Heart left ventricle (tissue), 16 donors: ENCODE data around the gene TTC33. TPM values are rescaled to one million over a fixed set of nuclear protein-coding genes. Genes with fewer than 3 reads are reported as not detected.
A peak's percentile ranks its signal among the peaks of the same experiment; 100 is the strongest.

ENCODE experiments used
- ATAC-seq, 4 donors: fragments of 200-7000 bp; cut with Tn5 transposase; one replicate each; pipeline ENCODE4 v1.9.1; 2020 to 2022; ENCODE audit warnings: moderate library complexity in 4 of 4, mild to moderate bottlenecking in 3 of 4, moderate number of reproducible peaks in 1 of 4
- DNase-seq, 5 donors: peaks; one replicate each; pipeline ENCODE4 v3.0.0-alpha.2; 2020
- H3K27ac ChIP-seq, 12 donors: fragments of 200-600 bp; sonication (generic) in 4 of 12; one replicate each; pipeline versions ENCODE4 v1.5.0 to v1.8.0; 2016 to 2022; ENCODE audit warnings: mild to moderate bottlenecking in 2 of 12
- H3K27me3 ChIP-seq, 9 donors: fragments of 200-600 bp; sonication (generic) in 2 of 9; one replicate each; pipeline versions ENCODE4 v1.5.1 to v1.8.0; 2016 to 2022; ENCODE audit warnings: mild to moderate bottlenecking in 3 of 9
- H3K36me3 ChIP-seq, 9 donors: fragments of 200-600 bp; sonication (generic) in 2 of 9; one replicate each; pipeline versions ENCODE4 v1.5.0 to v1.8.0; 2018 to 2022; ENCODE audit warnings: mild to moderate bottlenecking in 2 of 9
- H3K4me1 ChIP-seq, 12 donors: fragments of 200-600 bp; sonication (generic) in 4 of 12; one replicate each; pipeline versions ENCODE4 v1.5.0 to v1.8.0; 2016 to 2022; ENCODE audit warnings: mild to moderate bottlenecking in 3 of 12
- H3K4me3 ChIP-seq, 12 donors: fragments of 200-600 bp; sonication (generic) in 4 of 12; one replicate each; pipeline versions ENCODE4 v1.5.0 to v1.8.0; 2017 to 2022; ENCODE audit warnings: mild to moderate bottlenecking in 9 of 12, moderate library complexity in 4 of 12
- H3K9me3 ChIP-seq, 12 donors: fragments of 200-600 bp; sonication (generic) in 4 of 12; one replicate each; pipeline versions ENCODE4 v1.5.0 to v1.8.0; 2016 to 2022; ENCODE audit warnings: mild to moderate bottlenecking in 1 of 12
- POLR2A ChIP-seq, 2 donors: fragments of 450-650 bp; IDR thresholded peaks; one replicate each; pipeline ENCODE4 v1.6.1; 2017; ENCODE audit warnings: antibody characterized with exemption in 2 of 2, mild to moderate bottlenecking in 2 of 2, moderate library complexity in 2 of 2
- WGBS, 4 donors: extraction: QIAGEN DNeasy Blood & Tissue Kit in 2 of 4; methylation state at CpG; one replicate each; pipeline versions ENCODE4 v1.1.5 to v1.1.7; 2013 to 2018; 5-methylcytosine and 5-hydroxymethylcytosine counted together
- intact Hi-C, 10 donors: fragments of 100-400 bp; cut with DNase I; formaldehyde crosslinking; loops; one replicate each; pipeline versions ENCODE4 v1.11.1 to v1.14.2; 2022
- polyA plus RNA-seq, 2 donors: library from polyadenylated mRNA; stranded (reverse); fragments of 200-250 nt; gene quantifications; one replicate each; pipeline ENCODE4 v1.2.3, GENCODE V29; 2013
- total RNA-seq, 9 donors: library from RNA; depleted of rRNA in 2 of 9; stranded (reverse); fragments of >200 nt in 2 of 9; fragmentation: NEBNext Ultra II Directional in 3 of 9; extraction: Animal tissue kit (Norgen Biotek cat#: 25700) in 3 of 9; gene quantifications; one replicate each; pipeline versions ENCODE4 v1.1.0 to v1.2.4, GENCODE V29; 2016 to 2023
- TF ChIP-seq, protein P1 (sequence below), 12 donors: fragments of 200-600 bp; sonication (generic) in 4 of 12; IDR thresholded peaks; one replicate each; pipeline versions ENCODE4 v1.5.0 to v1.8.0; 2018 to 2022; ENCODE audit warnings: antibody characterized with exemption in 12 of 12, mild to moderate bottlenecking in 5 of 12
- donor health status: ischemic (EF 13 %, LVEDD 7.1; RV severe dilation, severe dysfunction).
- donor health status: healthy with polysubstance abuse.
- donor health status: DM: no; HTN: yes; CAD: no.
- donor health status: DM: no; HTN: no; CAD: no.
- donor health status: ischemic (EF 25% LVEDD 6.9; RV normal size, moderate dysfunction).
- donor health status: ischemic (EF 25% LVEDD 5.7; RV mildly dilated, moderate dysfunction).
- donor health status: healthy.
- donor health status: DM: yes; HTN: yes; CAD: no.
- donor health status: ischemic (EF 35%, LVEDD 5.7; RV mildly dilated, moderate dysfunction).
- donor health status: nonischemic (EF 11% LVEDD 7.7; RV severe dilation, severe dysfunction).
- donor health status: DM: yes; HTN: yes; CAD: no.
- donor health status: PGD.
- donor health status: ischemic (EF 29% LVEDD 5.4; RV normal size, mild dysfunction).
- donor health status: nonischemic (EF 23%, LVEDD 6.1; RV moderate dilation, normal function).

The TTC33 gene
- total and polyA plus RNA-seq, 11 donors, result 5.6 to 20.0 (median 14.2) TPM

DNA sequence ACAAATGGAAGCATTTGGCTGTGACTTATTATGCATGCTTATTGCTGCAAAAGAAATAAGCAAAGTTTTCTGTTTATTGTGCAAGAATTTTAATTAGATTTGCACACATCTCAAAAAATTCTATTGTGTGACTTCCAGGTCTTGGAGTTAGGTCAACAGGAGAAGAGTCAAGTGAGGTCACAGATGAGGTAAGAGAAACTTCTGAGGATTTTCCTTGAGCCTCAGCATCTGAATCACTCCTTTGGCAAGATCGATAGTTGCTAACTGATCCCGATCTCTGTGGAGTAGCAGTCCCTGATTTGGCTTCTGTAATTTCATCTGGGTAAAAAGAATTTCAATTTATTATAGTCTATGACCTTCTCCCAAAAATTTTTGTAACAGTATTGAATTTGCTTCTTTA lies 6.9 kb upstream of the TTC33 start:
- 44 to 67% (median 61%) methylated on average over 2 of the region's 2 CpGs for WGBS, 4 donors
- peak overlapping the region in 2 of 12 donors; percentile 10 to 18 for H3K27ac ChIP-seq
- H3K9me3 ChIP-seq, result no peaks in the 10 kb centered on the region
- peaks cover 0 to 14% (median 0%) of the 10 kb centered on the region in 12 donors for H3K4me1 ChIP-seq
- DNase-seq (no peak), ATAC-seq (peak in 1 of 4 donors; percentile 37)
- intact Hi-C loops, result no loop called here
- no peak overlapping the region for H3K4me3 ChIP-seq
- TF ChIP-seq, protein P1, sequence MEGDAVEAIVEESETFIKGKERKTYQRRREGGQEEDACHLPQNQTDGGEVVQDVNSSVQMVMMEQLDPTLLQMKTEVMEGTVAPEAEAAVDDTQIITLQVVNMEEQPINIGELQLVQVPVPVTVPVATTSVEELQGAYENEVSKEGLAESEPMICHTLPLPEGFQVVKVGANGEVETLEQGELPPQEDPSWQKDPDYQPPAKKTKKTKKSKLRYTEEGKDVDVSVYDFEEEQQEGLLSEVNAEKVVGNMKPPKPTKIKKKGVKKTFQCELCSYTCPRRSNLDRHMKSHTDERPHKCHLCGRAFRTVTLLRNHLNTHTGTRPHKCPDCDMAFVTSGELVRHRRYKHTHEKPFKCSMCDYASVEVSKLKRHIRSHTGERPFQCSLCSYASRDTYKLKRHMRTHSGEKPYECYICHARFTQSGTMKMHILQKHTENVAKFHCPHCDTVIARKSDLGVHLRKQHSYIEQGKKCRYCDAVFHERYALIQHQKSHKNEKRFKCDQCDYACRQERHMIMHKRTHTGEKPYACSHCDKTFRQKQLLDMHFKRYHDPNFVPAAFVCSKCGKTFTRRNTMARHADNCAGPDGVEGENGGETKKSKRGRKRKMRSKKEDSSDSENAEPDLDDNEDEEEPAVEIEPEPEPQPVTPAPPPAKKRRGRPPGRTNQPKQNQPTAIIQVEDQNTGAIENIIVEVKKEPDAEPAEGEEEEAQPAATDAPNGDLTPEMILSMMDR (IDR thresholded peaks at IDR 0.05), result no peak
- TF ChIP-seq POLR2A (IDR thresholded peaks at IDR 0.05), result no peak
- no peaks in the 10 kb centered on the region for H3K27me3 ChIP-seq
- peaks cover 0 to 90% (median 68%) of the 10 kb centered on the region in 9 donors for H3K36me3 ChIP-seq

DNA sequence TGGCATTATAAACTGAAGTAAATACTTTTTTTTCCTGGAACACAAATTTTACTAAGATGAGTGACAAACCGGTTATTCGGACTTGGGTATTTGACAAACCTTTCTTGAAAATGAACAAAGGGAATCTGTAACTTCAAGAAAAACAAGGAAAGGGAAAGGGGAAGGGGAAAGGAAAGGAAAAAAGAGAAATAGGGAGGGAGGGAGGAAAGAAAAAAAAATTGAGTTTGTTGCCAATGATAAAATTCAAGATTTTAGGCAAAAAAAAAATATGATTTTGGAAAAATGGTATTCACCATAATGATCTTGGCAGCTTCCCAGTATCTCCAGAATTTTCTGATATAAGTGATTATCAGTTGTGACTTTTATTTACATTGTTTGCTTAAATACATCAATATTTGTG lies 1.6 kb upstream of the TTC33 start:
- 95 to 99% (median 97%) methylated on average over 2 of the region's 2 CpGs for WGBS, 4 donors
- Histone ChIP-seq H3K9me3 (no peaks in the 10 kb centered on the region), H3K27ac (no peak overlapping the region), H3K4me3 (no peak overlapping the region), H3K27me3 (no peaks in the 10 kb centered on the region), H3K4me1 (peaks cover 0 to 23% (median 11%) of the 10 kb centered on the region in 12 donors), H3K36me3 (peaks cover 0 to 41% (median 14%) of the 10 kb centered on the region in 9 donors)
- ATAC-seq, result no peak
- intact Hi-C loops, result loop anchor here in 6 of 10 donors (5.0 to 10.0 kb wide), 4 partner anchors 77 to 120 kb away; partner anchors contain the start of gene RPL37 (in 5 of the 6)
- DNase-seq, result no peak
- TF ChIP-seq, protein P1 (IDR thresholded peaks at IDR 0.05), result no peak
- no peak for TF ChIP-seq POLR2A (IDR thresholded peaks at IDR 0.05)

DNA sequence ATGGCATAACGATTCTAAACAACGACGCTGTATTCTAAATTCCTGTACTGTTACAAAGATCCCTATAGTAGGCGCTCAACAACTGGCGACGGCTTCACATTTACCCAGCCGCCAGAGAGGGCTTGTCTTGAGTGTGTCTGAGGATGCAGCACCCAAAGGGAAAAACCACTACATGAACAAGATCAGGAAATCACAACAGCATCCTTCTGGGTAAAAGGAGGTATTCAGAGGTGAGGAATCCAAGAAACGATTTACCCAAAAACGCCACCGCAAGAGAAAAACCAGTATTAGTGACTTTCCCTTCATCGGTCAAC lies 711 bp downstream of the TTC33 start:
- peak; percentile 74 to 91 (median 84) for ATAC-seq
- peak overlapping the region; percentile 49 to 95 (median 90) for H3K27ac ChIP-seq
- 0 to 1% (median 0%) methylated on average over 11 of the region's 11 CpGs for WGBS, 4 donors
- intact Hi-C loops, result loop anchor here in 9 of 10 donors (1.0 to 10.0 kb wide), 9 partner anchors 43 to 124 kb away; partner anchors contain the start of genes RPL37 (in 8 of the 9) and PRKAA1 (in 1 of the 9)
- H3K4me1 ChIP-seq, result peaks cover 0 to 19% (median 11%) of the 10 kb centered on the region in 12 donors
- H3K9me3 ChIP-seq, result peaks cover 0 to 6% (median 0%) of the 10 kb centered on the region in 12 donors
- DNase-seq, result peak; percentile 66 to 74 (median 71)
- peak overlapping the region; percentile 57 to 98 (median 84) for H3K4me3 ChIP-seq
- H3K36me3 ChIP-seq, result peaks cover 0 to 18% (median 4%) of the 10 kb centered on the region in 9 donors
- TF ChIP-seq, protein P1 (IDR thresholded peaks at IDR 0.05), result peak; percentile 17 to 88 (median 63)
- TF ChIP-seq POLR2A (IDR thresholded peaks at IDR 0.05), result no peak
- H3K27me3 ChIP-seq, result no peaks in the 10 kb centered on the region

DNA sequence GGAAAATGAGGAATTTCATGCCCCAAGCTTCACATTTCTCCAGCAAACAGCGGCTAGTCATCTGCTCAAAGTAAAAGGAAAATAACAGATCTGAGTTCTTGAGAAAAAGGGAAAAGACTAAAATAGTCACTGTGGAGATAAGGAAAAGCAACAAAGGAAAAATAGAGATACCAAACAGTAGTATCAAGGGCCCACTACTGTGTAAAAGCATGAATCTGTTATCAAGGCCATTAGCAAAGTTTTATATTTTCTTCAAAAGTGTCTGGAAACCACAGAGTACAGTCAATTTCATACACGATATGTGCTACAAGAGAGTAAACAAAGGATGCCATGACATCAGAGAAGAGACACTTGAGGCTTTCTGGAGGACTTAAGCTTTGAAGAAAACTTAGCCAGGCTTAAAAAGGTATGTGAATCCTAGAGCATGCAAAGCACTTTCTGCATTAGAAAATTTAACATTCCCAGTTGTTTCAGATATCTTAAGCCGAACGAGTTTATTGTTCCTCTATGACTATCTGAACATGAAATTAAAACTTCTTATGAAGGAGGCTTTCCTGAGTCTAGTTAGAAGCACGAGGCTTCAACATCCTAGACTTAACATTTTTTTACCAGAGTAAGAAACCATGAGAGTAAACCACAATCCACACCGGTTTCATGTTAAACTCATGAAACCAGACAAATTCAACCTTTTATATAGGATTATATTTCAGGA lies 1.2 kb downstream of the TTC33 start:
- peaks cover 0 to 19% (median 11%) of the 10 kb centered on the region in 12 donors for H3K4me1 ChIP-seq
- peaks cover 0 to 15% (median 4%) of the 10 kb centered on the region in 9 donors for H3K36me3 ChIP-seq
- TF ChIP-seq, protein P1 (IDR thresholded peaks at IDR 0.05), result no peak
- TF ChIP-seq POLR2A (IDR thresholded peaks at IDR 0.05), result no peak
- no peaks in the 10 kb centered on the region for H3K27me3 ChIP-seq
- DNase-seq, result no peak
- intact Hi-C loops, result loop anchor here in 9 of 10 donors (1.0 to 10.0 kb wide), 9 partner anchors 44 to 125 kb away; partner anchors contain the start of genes RPL37 (in 8 of the 9) and PRKAA1 (in 1 of the 9)
- WGBS, 4 donors, result 12 to 14% (median 13%) methylated on average over 6 of the region's 6 CpGs
- H3K4me3 ChIP-seq, result peak overlapping the region in 11 of 12 donors; percentile 77 to 98 (median 85)
- H3K27ac ChIP-seq, result peak overlapping the region; percentile 49 to 95 (median 90)
- H3K9me3 ChIP-seq, result peaks cover 0 to 6% (median 0%) of the 10 kb centered on the region in 12 donors
- ATAC-seq, result no peak
